K562 (cell line): ENCODE results near the gene TPM4. TPM values are rescaled to one million over a fixed set of nuclear protein-coding genes. Genes with fewer than 3 reads are reported as not detected.

Experiments used
- DEAF1 ChIP-seq: fragments of 450-650 bp; formaldehyde crosslinking; IDR thresholded peaks from 2 replicates; pipeline ENCODE4 v1.4.0; 2020; ENCODE audit warnings: mild to moderate bottlenecking, moderate library complexity
- ELF2 ChIP-seq: fragments of 250-450 bp; sonication (Bioruptor Pico); IDR thresholded peaks from 2 replicates; pipeline ENCODE4 v1.5.0; 2021; ENCODE audit warnings: mild to moderate bottlenecking
- KAT2B ChIP-seq: IDR thresholded peaks from one replicate; pipeline ENCODE4 v1.6.1; 2012; ENCODE audit warnings: low read depth, mild to moderate bottlenecking, control low read depth, inconsistent platforms, low read length, moderate library complexity
- KHSRP ChIP-seq: fragments of 450-650 bp; IDR thresholded peaks from 2 replicates; pipeline ENCODE4 v1.6.1; 2017
- PHF20 ChIP-seq: fragments of 450-650 bp; IDR thresholded peaks from 2 replicates; pipeline ENCODE4 v1.6.1; 2018; ENCODE audit not compliant: partially characterized antibody
- POLR2G ChIP-seq: fragments of 200-400 bp; formaldehyde crosslinking; IDR thresholded peaks from 2 replicates; pipeline ENCODE4 v1.6.1; 2017; ENCODE audit warnings: low read depth, mild to moderate bottlenecking, antibody characterized with exemption, low read length, moderate library complexity
- SRSF7 ChIP-seq: fragments of 200-400 bp; formaldehyde crosslinking; optimal IDR thresholded peaks from 2 replicates; pipeline ENCODE3; 2017; ENCODE audit warnings: mild to moderate bottlenecking, low read depth, low read length
- TFAM ChIP-seq: fragments of 250-450 bp; sonication (Bioruptor Pico); conservative IDR thresholded peaks from 2 replicates; pipeline ENCODE4 v1.5.0; 2021; ENCODE audit warnings: mild to moderate bottlenecking, moderate library complexity
- THAP12 ChIP-seq: fragments of 250-450 bp; sonication (Bioruptor Pico); IDR thresholded peaks from 2 replicates; pipeline ENCODE4 v1.9.0; 2021; ENCODE audit warnings: mild to moderate bottlenecking, inconsistent platforms
- ZNF586 ChIP-seq: fragments of 450-650 bp; formaldehyde crosslinking; conservative IDR thresholded peaks from 2 replicates; pipeline ENCODE4 v1.4.0; 2020; ENCODE audit warnings: mild to moderate bottlenecking, moderate library complexity
- polyA plus RNA-seq, 8 experiments: library from polyadenylated mRNA; depleted of rRNA in 4 of 8; stranded (reverse) in 5 of 8; unstranded in 3 of 8; fragments of >200 nt; fragmentation: Nextera tagmentation in 2 of 8; fragmentation: Illumina TruSeq in 1 of 8; extraction: Ambion mirVana in 2 of 8; extraction: Trizol in 1 of 8; gene quantifications; 2 replicates each; pipeline versions ENCODE4 v1.2.1 to v1.2.3, GENCODE V29; 2011 to 2014; ENCODE audit warnings: inconsistent platforms in 1 of 8, missing spikeins in 1 of 8
- total RNA-seq, 7 experiments: library from RNA; depleted of rRNA in 6 of 7; stranded (reverse); fragments of >200 nt in 6 of 7; fragmentation: Illumina TruSeq in 2 of 7; extraction: Trizol in 2 of 7; gene quantifications; 2 replicates each; pipeline versions ENCODE4 v1.2.1 to v1.2.3, GENCODE V29; 2011 to 2021; ENCODE audit warnings: low replicate concordance in 1 of 7
- TF ChIP-seq, protein P1 (sequence below): fragments of 250-450 bp; sonication (Bioruptor Pico); IDR thresholded peaks from 2 replicates; pipeline ENCODE4 v1.5.0; 2021; ENCODE audit warnings: mild to moderate bottlenecking, moderate library complexity
- TF ChIP-seq, protein P2 (sequence below): fragments of 450-650 bp; conservative IDR thresholded peaks from 2 replicates; pipeline ENCODE4 v1.6.1; 2016; ENCODE audit warnings: missing genetic modification characterization, low read depth, mild to moderate bottlenecking, missing compliant biosample characterization, moderate library complexity
- TF ChIP-seq, protein P3 (sequence below): fragments of 250-450 bp; sonication (Bioruptor Pico); IDR thresholded peaks from 2 replicates; pipeline ENCODE4 v1.5.0; 2020; ENCODE audit warnings: mild to moderate bottlenecking
- TF ChIP-seq, protein P4 (sequence below): fragments of 250-450 bp; sonication (Bioruptor Pico); IDR thresholded peaks from 2 replicates; pipeline ENCODE4 v1.5.0; 2022; ENCODE audit warnings: mild to moderate bottlenecking

Gene TPM4
- total and polyA plus RNA-seq, 9 of the 15 experiments (the other 6 are each of a cell fraction or from before 2014, with no cell fraction given) = 28.1 to 111 (median 77.4) TPM

GRCh38 chr19:16076154-16076957, at the start of gene TPM4 (continued):
- TF ChIP-seq, protein P1, sequence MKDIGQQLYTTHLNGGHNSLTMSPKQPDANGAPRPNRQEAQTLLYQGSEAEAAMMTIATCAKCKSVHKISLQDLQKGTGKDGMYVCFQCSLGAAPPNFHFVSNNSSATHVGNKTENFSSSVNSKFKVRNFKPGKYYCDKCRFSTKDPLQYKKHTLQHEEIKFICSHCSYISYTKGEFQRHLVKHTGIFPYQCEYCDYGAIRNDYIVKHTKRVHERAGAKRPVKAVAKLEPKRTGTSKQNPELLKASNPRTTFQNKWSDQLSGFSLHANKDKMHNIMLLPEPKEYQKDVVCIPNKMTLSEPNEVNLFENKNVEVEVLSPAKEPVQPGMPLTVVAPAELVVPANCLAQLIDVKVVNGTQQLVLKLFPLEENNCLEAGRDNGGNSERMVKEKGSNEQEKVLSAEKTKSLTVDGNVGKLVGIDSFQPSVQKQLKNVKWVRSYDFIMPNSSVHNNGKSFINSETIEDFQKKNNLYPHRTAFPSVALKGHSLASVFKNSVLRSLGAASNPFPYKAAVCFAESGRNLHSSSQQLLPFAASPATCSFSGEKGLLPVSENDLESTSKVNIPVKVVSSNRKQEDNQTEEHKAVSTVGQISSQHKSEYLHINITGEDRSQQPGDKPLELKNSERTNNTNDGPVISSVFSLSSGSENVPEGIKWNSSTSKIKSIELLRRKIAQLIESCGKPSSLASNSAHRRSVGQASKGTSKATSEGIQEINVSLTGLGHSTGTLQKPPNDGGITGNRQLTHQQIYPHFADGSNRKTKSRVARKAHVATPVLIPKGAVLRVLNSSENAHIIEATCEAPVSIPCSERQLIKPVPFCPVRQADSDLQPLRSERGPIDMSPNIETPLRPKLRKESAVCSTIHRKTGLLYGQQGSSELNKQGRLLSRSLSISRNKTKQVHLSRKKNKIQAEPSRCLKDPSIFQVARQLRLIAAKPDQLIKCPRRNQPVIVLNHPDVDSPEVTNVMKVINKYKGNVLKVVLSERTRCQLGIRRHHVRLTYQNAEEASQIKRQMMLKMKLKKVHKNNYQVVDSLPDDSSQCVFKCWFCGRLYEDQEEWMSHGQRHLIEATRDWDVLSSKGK (CRISPR knock-in tag) = no peak
- TF ChIP-seq TFAM (CRISPR knock-in tag) = no peak
- TF ChIP-seq, protein P2, sequence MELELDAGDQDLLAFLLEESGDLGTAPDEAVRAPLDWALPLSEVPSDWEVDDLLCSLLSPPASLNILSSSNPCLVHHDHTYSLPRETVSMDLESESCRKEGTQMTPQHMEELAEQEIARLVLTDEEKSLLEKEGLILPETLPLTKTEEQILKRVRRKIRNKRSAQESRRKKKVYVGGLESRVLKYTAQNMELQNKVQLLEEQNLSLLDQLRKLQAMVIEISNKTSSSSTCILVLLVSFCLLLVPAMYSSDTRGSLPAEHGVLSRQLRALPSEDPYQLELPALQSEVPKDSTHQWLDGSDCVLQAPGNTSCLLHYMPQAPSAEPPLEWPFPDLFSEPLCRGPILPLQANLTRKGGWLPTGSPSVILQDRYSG = no peak
- no peak for TF ChIP-seq SRSF7
- TF ChIP-seq, protein P3, sequence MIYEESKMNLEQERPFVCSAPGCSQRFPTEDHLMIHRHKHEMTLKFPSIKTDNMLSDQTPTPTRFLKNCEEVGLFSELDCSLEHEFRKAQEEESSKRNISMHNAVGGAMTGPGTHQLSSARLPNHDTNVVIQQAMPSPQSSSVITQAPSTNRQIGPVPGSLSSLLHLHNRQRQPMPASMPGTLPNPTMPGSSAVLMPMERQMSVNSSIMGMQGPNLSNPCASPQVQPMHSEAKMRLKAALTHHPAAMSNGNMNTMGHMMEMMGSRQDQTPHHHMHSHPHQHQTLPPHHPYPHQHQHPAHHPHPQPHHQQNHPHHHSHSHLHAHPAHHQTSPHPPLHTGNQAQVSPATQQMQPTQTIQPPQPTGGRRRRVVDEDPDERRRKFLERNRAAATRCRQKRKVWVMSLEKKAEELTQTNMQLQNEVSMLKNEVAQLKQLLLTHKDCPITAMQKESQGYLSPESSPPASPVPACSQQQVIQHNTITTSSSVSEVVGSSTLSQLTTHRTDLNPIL = no peak
- TF ChIP-seq, protein P4, sequence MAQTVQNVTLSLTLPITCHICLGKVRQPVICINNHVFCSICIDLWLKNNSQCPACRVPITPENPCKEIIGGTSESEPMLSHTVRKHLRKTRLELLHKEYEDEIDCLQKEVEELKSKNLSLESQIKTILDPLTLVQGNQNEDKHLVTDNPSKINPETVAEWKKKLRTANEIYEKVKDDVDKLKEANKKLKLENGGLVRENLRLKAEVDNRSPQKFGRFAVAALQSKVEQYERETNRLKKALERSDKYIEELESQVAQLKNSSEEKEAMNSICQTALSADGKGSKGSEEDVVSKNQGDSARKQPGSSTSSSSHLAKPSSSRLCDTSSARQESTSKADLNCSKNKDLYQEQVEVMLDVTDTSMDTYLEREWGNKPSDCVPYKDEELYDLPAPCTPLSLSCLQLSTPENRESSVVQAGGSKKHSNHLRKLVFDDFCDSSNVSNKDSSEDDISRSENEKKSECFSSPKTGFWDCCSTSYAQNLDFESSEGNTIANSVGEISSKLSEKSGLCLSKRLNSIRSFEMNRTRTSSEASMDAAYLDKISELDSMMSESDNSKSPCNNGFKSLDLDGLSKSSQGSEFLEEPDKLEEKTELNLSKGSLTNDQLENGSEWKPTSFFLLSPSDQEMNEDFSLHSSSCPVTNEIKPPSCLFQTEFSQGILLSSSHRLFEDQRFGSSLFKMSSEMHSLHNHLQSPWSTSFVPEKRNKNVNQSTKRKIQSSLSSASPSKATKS (CRISPR knock-in tag) = no peak
- no peak for TF ChIP-seq ZNF586
- TF ChIP-seq PHF20 = peak; percentile 37
- no peak for TF ChIP-seq DEAF1
- TF ChIP-seq POLR2G = peak; percentile 88
- peak; percentile 55; the same call in 1 of the 2 replicates for TF ChIP-seq THAP12 (CRISPR knock-in tag)
- no peak for TF ChIP-seq KHSRP
- no peak for TF ChIP-seq KAT2B
- no peak for TF ChIP-seq ELF2 (CRISPR knock-in tag)
